NCI-H524 (cell line): ENCODE results near the gene ST3GAL3.
A peak's percentile ranks its signal among the peaks of the same experiment; 100 is the strongest.
"Not testable (repeated sequence)": the region's sequence is repeated elsewhere in the genome, so short reads cannot be mapped to it uniquely, and the experiment has no call there.

Source experiments
- DNase-seq, 2 experiments: peaks; one replicate each; lab custom pipeline; 2025; lab: John Stamatoyannopoulos, UW

Gene ST3GAL3

GRCh38 chr1:43821471-43821870, 114.1 kb downstream of the ST3GAL3 start:
- DNase-seq, result no peak

- no peak for DNase-seq
Measured at GRCh38 chr1:43822040-43822690, 114.8 kb downstream of the ST3GAL3 start.

GRCh38 chr1:43824795-43825194, 117.5 kb downstream of the ST3GAL3 start:
- no peak for DNase-seq

- no peak for DNase-seq
Measured at GRCh38 chr1:43828574-43828973, 121.2 kb downstream of the ST3GAL3 start.

GRCh38 chr1:43830802-43831201, 123.5 kb downstream of the ST3GAL3 start:
- DNase-seq, result no peak

- no peak for DNase-seq
Measured at GRCh38 chr1:43831851-43832250, 124.5 kb downstream of the ST3GAL3 start.

GRCh38 chr1:43832255-43832654, 124.9 kb downstream of the ST3GAL3 start:
- DNase-seq, result no peak

GRCh38 chr1:43832998-43833397, 125.7 kb downstream of the ST3GAL3 start:
- no peak for DNase-seq

GRCh38 chr1:43833902-43834279, 126.6 kb downstream of the ST3GAL3 start:
- not testable (repeated sequence) for DNase-seq

GRCh38 chr1:43834280-43835081, 127.1 kb downstream of the ST3GAL3 start:
- no peak for DNase-seq

GRCh38 chr1:43835082-43836021, 128.0 kb downstream of the ST3GAL3 start:
- DNase-seq, result peak; percentile 20 to 61

GRCh38 chr1:43836267-43836951, 129.1 kb downstream of the ST3GAL3 start:
- peak; percentile 81 to 94 for DNase-seq

GRCh38 chr1:43839056-43839455, 131.7 kb downstream of the ST3GAL3 start:
- no peak for DNase-seq

- DNase-seq, result no peak
Measured at GRCh38 chr1:43841321-43842174, 134.2 kb downstream of the ST3GAL3 start.

- no peak for DNase-seq
Measured at GRCh38 chr1:43842175-43842498, 134.8 kb downstream of the ST3GAL3 start.

GRCh38 chr1:43843684-43844083, 136.3 kb downstream of the ST3GAL3 start:
- DNase-seq, result no peak

GRCh38 chr1:43844114-43844513, 136.8 kb downstream of the ST3GAL3 start:
- DNase-seq, result no peak

GRCh38 chr1:43847290-43847689, 140.0 kb downstream of the ST3GAL3 start:
- DNase-seq, result no peak

GRCh38 chr1:43847882-43848281, 140.5 kb downstream of the ST3GAL3 start:
- DNase-seq, result no peak

- no peak for DNase-seq
Measured at GRCh38 chr1:43849670-43850069, 142.3 kb downstream of the ST3GAL3 start.
